ENCODE data around the gene ZSCAN22.

GRCh38 chr19:58388175-58388526 lies 61.4 kb downstream of the ZSCAN22 start:
- TF ChIP-seq CTCF (IDR thresholded peaks at IDR 0.05 in 4 of 5, conservative IDR thresholded peaks at IDR 0.05 in 1 of 5), result no peak
- no peak for TF ChIP-seq POLR2A (IDR thresholded peaks at IDR 0.05)
